ENCODE data around the gene ADRA2C. TPM values are rescaled to one million over a fixed set of nuclear protein-coding genes. Genes with fewer than 3 reads are reported as not detected.

ADRA2C gene
- total RNA-seq (10 to 100 TPM; 36.4 to 72.2 TPM), polyA plus RNA-seq (10 to 100 TPM in 1 of 2 donors, 1 to 10 TPM in 1; 9.6 to 49.0 TPM)
- long read RNA-seq, donor 1, partial matches to known transcripts: 0 of 4 reads
- long read RNA-seq, donor 1, other reads (novel, unspliced or antisense): 0 of 4 reads
- long read RNA-seq, donor 2, transcript ADRA2C-201 (1 exons, 2,129 nt): major isoform, 68 of 68 reads
- long read RNA-seq, donor 2, partial matches to known transcripts: 0 of 68 reads
- long read RNA-seq, donor 2, other reads (novel, unspliced or antisense): 0 of 68 reads

DNA sequence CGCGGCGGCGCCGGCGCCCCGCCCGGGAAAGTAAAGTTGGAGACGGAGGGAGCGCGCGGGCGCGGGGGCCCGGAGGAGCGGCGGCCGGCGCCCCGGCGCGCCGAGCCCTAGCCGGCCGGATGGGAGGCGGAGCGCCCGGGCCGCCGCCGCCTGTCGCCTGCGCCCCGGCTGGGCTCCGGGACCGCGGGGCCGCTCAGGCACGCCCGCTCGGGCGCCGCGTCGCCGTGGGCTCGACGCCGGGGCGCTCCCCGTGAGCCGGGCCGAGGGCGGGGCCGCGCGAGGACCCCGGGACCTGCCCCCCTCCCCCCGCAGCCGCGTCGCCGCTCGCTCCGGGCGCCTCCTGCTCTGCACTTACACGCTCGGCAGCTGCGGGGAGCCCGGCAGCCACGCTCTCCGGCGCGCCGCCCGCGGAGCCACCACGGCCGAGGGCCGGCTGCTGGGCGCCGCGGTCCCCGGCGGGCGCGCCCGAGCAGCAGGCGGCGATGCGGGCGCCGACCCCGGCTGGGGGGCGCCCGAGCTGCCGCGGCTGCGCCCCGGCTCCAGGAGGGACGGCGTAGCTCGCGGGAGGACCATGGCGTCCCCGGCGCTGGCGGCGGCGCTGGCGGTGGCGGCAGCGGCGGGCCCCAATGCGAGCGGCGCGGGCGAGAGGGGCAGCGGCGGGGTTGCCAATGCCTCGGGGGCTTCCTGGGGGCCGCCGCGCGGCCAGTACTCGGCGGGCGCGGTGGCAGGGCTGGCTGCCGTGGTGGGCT lies at the start of gene ADRA2C:
TSS of gene ADRA2C (plus strand) at position 350 of the 749 bp plus-strand sequence. CDS start at position 572, 222 bp downstream.
- DNase-seq (no peak), ATAC-seq (ENCODE audit: low FRiP score) (no peak)
- peak within 1 kb of the TSS; percentile 65 to 70 for H3K4me3 ChIP-seq (ENCODE audit: low read length in 2 of 2)
- H3K27me3 ChIP-seq (ENCODE audit: control insufficient read depth in 1 of 2, insufficient read depth in 2 of 2, low read length in 1 of 2): no peaks in the 10 kb centered on the region
- H3K36me3 ChIP-seq (ENCODE audit: control insufficient read depth in 1 of 2, insufficient read depth in 2 of 2, low read length in 1 of 2): no peaks in the 10 kb centered on the region
- 1% methylated on average over 68 to 131 of the region's 131 CpGs for WGBS, 2 donors
- no peaks in the 10 kb centered on the region for H3K4me1 ChIP-seq (ENCODE audit: control insufficient read depth in 1 of 2, insufficient read depth in 2 of 2, low read length in 2 of 2)
- H3K9me3 ChIP-seq (ENCODE audit: control insufficient read depth, low read length): no peaks in the 10 kb centered on the region
- H3K27ac ChIP-seq (ENCODE audit: low read depth in 1 of 2, low read length in 2 of 2): peak within 1 kb of the TSS; percentile 38 to 94
- intact Hi-C loops (cut with DNase I): loop anchor here (5.0 kb wide), 3 partner anchors 59 to 109 kb away; no protein-coding TSS in a partner anchor

DNA sequence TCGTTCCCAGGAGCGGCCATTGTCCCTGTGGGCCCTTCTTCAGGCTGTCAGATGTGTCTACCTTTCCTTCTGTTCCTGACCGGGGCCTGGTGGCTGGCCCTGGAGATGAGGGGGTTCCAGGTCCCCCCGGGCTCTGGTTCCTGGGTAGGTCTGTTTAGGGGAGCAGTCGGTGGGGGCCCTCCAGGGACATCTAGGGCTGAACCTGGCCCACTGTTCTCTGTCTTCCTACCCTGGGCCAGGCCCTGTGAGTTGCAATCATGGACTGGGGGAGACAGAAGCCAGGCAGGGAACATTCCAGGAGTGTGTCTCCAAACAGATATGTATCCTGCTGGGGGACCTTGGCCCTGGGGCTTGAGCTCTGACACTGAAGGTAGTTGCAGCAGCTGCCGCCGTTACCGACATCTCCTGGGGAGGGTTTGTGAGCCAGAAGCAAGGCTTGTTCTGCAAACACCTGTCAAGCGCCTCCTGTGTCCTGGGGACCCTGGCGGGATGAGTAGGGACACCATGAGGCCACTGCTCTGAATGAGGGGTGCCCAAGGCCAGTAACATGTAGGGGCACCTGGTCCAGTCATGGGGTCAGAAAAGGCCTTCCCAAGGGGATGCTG lies 49.5 kb upstream of the ADRA2C start:
- no peaks in the 10 kb centered on the region for H3K4me1 ChIP-seq (ENCODE audit: control insufficient read depth in 1 of 2, insufficient read depth in 2 of 2, low read length in 2 of 2)
- no peak overlapping the region for H3K4me3 ChIP-seq (ENCODE audit: low read length in 2 of 2)
- H3K27me3 ChIP-seq (ENCODE audit: control insufficient read depth in 1 of 2, insufficient read depth in 2 of 2, low read length in 1 of 2): no peaks in the 10 kb centered on the region
- intact Hi-C loops (cut with DNase I): no loop called here
- no peaks in the 10 kb centered on the region for H3K36me3 ChIP-seq (ENCODE audit: control insufficient read depth in 1 of 2, insufficient read depth in 2 of 2, low read length in 1 of 2)
- ATAC-seq (ENCODE audit: low FRiP score) (no peak), DNase-seq (peak; percentile 22 to 57)
- no peak overlapping the region for H3K27ac ChIP-seq (ENCODE audit: low read depth in 1 of 2, low read length in 2 of 2)
- H3K9me3 ChIP-seq (ENCODE audit: control insufficient read depth, low read length): no peaks in the 10 kb centered on the region
- 84 to 88% methylated on average over 10 of the region's 10 CpGs for WGBS, 2 donors

DNA sequence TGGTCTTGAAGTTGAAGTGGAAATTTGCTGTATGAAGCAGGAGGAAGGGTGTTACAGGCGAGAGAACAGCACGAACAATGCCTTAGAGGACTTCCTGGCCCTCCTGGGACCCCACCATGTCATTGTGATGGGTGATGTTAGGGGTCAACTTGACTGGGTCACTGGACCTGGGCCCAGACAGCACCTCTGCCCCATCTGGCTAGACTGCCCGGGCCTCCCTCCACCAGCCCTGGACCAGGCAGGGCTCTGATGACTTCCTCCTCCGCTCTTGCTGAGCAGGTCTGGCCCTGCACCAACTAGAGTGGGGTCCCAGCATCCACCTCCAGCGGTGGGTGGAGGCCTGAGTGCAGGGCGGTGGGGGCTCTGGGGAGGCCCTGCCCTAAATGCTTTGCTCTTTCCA lies 48.9 kb upstream of the ADRA2C start:
- no peaks in the 10 kb centered on the region for H3K27me3 ChIP-seq (ENCODE audit: control insufficient read depth in 1 of 2, insufficient read depth in 2 of 2, low read length in 1 of 2)
- intact Hi-C loops (cut with DNase I): no loop called here
- H3K36me3 ChIP-seq (ENCODE audit: control insufficient read depth in 1 of 2, insufficient read depth in 2 of 2, low read length in 1 of 2): no peaks in the 10 kb centered on the region
- DNase-seq: peak in 1 of 2 donors; percentile 5
- no peak for ATAC-seq (ENCODE audit: low FRiP score)
- WGBS, 2 donors: 82 to 90% methylated on average over 6 of the region's 6 CpGs
- no peak overlapping the region for H3K4me3 ChIP-seq (ENCODE audit: low read length in 2 of 2)
- H3K9me3 ChIP-seq (ENCODE audit: control insufficient read depth, low read length): no peaks in the 10 kb centered on the region
- no peak overlapping the region for H3K27ac ChIP-seq (ENCODE audit: low read depth in 1 of 2, low read length in 2 of 2)
- H3K4me1 ChIP-seq (ENCODE audit: control insufficient read depth in 1 of 2, insufficient read depth in 2 of 2, low read length in 2 of 2): no peaks in the 10 kb centered on the region

DNA sequence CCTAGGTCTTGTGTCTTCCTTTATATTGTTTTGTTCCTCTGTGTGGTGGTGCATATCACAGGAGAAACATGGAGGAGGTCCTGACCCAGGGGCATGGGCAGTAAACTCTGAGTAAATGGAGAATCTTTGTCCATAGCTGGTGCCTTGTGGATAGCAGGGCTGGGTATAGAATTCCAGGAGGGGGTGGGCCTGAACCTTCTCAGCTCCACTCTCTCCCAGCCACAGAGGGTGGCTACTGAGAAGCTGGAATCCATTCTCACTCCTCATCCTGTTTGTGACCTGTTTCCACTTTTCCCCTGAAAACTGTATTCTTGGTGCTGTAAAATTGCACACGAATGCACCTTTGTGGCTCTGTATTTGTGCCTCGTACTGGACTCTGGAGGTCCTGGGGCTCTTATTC lies 47.7 kb upstream of the ADRA2C start:
- no peaks in the 10 kb centered on the region for H3K4me1 ChIP-seq (ENCODE audit: control insufficient read depth in 1 of 2, insufficient read depth in 2 of 2, low read length in 2 of 2)
- no peak overlapping the region for H3K27ac ChIP-seq (ENCODE audit: low read depth in 1 of 2, low read length in 2 of 2)
- WGBS, 2 donors: 75 to 100% methylated on average over 2 of the region's 2 CpGs
- intact Hi-C loops (cut with DNase I): no loop called here
- no peaks in the 10 kb centered on the region for H3K9me3 ChIP-seq (ENCODE audit: control insufficient read depth, low read length)
- DNase-seq: no peak
- no peaks in the 10 kb centered on the region for H3K36me3 ChIP-seq (ENCODE audit: control insufficient read depth in 1 of 2, insufficient read depth in 2 of 2, low read length in 1 of 2)
- H3K4me3 ChIP-seq (ENCODE audit: low read length in 2 of 2): no peak overlapping the region
- no peaks in the 10 kb centered on the region for H3K27me3 ChIP-seq (ENCODE audit: control insufficient read depth in 1 of 2, insufficient read depth in 2 of 2, low read length in 1 of 2)
- no peak for ATAC-seq (ENCODE audit: low FRiP score)

DNA sequence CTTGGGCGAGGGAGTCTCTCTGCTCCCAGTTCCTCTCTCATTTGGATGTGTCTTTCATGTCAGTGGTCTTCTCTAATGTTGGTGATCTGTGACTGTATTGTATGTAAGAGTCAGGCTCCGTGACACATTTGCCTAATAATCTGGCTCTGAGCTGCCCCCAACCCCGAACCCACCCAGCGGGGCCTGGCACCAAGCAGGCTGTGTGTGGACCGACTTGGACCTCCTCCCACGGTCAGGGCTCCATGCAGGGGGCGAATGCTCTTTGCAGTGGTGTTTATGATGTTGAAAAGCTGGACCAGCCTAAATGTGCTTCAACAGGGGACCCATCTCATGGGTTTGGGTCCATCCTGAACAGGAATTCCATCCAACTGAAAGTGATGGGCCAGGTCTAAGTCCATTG lies 47.0 kb upstream of the ADRA2C start:
- no peaks in the 10 kb centered on the region for H3K36me3 ChIP-seq (ENCODE audit: control insufficient read depth in 1 of 2, insufficient read depth in 2 of 2, low read length in 1 of 2)
- H3K4me3 ChIP-seq (ENCODE audit: low read length in 2 of 2): no peak overlapping the region
- H3K9me3 ChIP-seq (ENCODE audit: control insufficient read depth, low read length): no peaks in the 10 kb centered on the region
- DNase-seq (peak in 1 of 2 donors; percentile 11), ATAC-seq (ENCODE audit: low FRiP score) (no peak)
- H3K27ac ChIP-seq (ENCODE audit: low read depth in 1 of 2, low read length in 2 of 2): no peak overlapping the region
- WGBS, 2 donors: 96 to 98% methylated on average over 7 of the region's 7 CpGs
- no peaks in the 10 kb centered on the region for H3K27me3 ChIP-seq (ENCODE audit: control insufficient read depth in 1 of 2, insufficient read depth in 2 of 2, low read length in 1 of 2)
- intact Hi-C loops (cut with DNase I): no loop called here
- H3K4me1 ChIP-seq (ENCODE audit: control insufficient read depth in 1 of 2, insufficient read depth in 2 of 2, low read length in 2 of 2): no peaks in the 10 kb centered on the region

DNA sequence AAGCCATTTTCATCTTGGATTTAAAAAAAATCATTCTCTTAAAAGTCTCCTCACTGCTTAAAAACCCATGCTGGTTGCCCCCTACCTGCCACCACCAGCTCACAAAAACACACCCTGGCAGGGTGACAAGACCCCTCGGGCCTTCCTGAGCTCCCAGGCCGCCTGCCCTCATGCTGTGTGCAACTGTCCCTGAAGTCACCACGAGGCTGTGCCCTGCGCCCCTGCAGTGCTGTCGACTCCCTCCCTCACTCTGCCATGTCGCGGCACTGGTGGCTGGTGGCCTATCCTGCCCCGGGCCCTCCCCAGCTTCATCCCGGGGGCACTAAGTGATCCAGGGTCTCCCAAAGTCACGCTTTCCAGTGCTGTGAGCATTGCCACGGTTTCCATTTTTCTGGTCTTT lies 46.3 kb upstream of the ADRA2C start:
- peak in 1 of 2 donors; percentile 30 for DNase-seq
- Histone ChIP-seq H3K9me3 (ENCODE audit: control insufficient read depth, low read length) (no peaks in the 10 kb centered on the region), H3K27me3 (ENCODE audit: control insufficient read depth in 1 of 2, insufficient read depth in 2 of 2, low read length in 1 of 2) (no peaks in the 10 kb centered on the region), H3K36me3 (ENCODE audit: control insufficient read depth in 1 of 2, insufficient read depth in 2 of 2, low read length in 1 of 2) (no peaks in the 10 kb centered on the region), H3K27ac (ENCODE audit: low read depth in 1 of 2, low read length in 2 of 2) (no peak overlapping the region), H3K4me1 (ENCODE audit: control insufficient read depth in 1 of 2, insufficient read depth in 2 of 2, low read length in 2 of 2) (no peaks in the 10 kb centered on the region), H3K4me3 (ENCODE audit: low read length in 2 of 2) (no peak overlapping the region)
- 88 to 92% methylated on average over 11 of the region's 11 CpGs for WGBS, 2 donors
- no peak for ATAC-seq (ENCODE audit: low FRiP score)
- intact Hi-C loops (cut with DNase I): no loop called here

DNA sequence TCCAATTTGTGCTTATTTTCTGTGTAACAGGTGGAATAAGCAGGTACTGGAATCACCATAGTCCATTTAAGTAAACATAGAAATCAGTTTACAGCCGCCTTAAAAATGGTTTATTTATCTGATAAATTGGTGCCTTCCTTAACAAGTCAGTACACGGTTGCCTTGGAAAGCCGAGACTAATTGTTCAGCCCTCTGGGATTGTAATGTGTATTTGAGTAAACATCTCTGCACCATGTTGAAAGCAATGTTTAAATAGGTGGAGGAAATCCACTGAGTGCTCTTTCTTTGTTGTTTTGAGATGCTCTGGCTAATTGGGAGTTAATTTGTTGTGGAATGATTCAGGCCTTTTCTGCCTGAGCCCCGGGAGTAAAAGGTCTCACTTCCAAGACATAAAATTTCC lies 45.7 kb upstream of the ADRA2C start:
- DNase-seq (no peak), ATAC-seq (ENCODE audit: low FRiP score) (no peak)
- intact Hi-C loops (cut with DNase I): no loop called here
- 62 to 64% methylated on average over 4 of the region's 4 CpGs for WGBS, 2 donors
- no peak overlapping the region for H3K4me3 ChIP-seq (ENCODE audit: low read length in 2 of 2)
- H3K27me3 ChIP-seq (ENCODE audit: control insufficient read depth in 1 of 2, insufficient read depth in 2 of 2, low read length in 1 of 2): no peaks in the 10 kb centered on the region
- H3K9me3 ChIP-seq (ENCODE audit: control insufficient read depth, low read length): no peaks in the 10 kb centered on the region
- no peaks in the 10 kb centered on the region for H3K4me1 ChIP-seq (ENCODE audit: control insufficient read depth in 1 of 2, insufficient read depth in 2 of 2, low read length in 2 of 2)
- H3K27ac ChIP-seq (ENCODE audit: low read depth in 1 of 2, low read length in 2 of 2): no peak overlapping the region
- no peaks in the 10 kb centered on the region for H3K36me3 ChIP-seq (ENCODE audit: control insufficient read depth in 1 of 2, insufficient read depth in 2 of 2, low read length in 1 of 2)

DNA sequence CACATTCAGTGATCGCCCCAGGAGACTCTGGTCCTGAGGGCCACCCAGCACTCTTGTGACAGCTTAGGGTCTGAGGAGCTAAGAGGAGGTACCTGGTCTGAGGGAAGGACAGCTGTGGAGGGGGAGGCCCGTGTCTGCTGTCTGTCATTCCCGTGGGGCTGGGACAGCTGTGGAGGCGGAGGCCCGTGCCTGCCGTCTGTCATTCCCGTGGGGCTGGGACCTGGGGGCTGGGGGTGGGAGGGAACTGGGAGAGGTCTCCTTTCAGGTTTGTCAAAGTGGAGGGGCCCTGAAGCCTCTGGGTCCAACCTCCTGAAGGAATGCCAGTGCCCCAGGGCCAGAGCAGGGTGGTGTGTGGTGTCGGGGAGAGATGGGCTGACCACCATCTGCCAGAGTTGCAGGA lies 45.0 kb upstream of the ADRA2C start:
- Histone ChIP-seq H3K27me3 (ENCODE audit: control insufficient read depth in 1 of 2, insufficient read depth in 2 of 2, low read length in 1 of 2) (no peaks in the 10 kb centered on the region), H3K4me3 (ENCODE audit: low read length in 2 of 2) (no peak overlapping the region), H3K36me3 (ENCODE audit: control insufficient read depth in 1 of 2, insufficient read depth in 2 of 2, low read length in 1 of 2) (no peaks in the 10 kb centered on the region), H3K4me1 (ENCODE audit: control insufficient read depth in 1 of 2, insufficient read depth in 2 of 2, low read length in 2 of 2) (no peaks in the 10 kb centered on the region), H3K9me3 (ENCODE audit: control insufficient read depth, low read length) (no peaks in the 10 kb centered on the region), H3K27ac (ENCODE audit: low read depth in 1 of 2, low read length in 2 of 2) (peak overlapping the region in 1 of 2 donors; percentile 48)
- ATAC-seq (ENCODE audit: low FRiP score) (peak; percentile 22), DNase-seq (no peak)
- WGBS, 2 donors: 32 to 55% methylated on average over 8 of the region's 8 CpGs
- intact Hi-C loops (cut with DNase I): no loop called here
